ENCODE measurements around the gene SYNPO2L.
"Not testable (repeated sequence)": the region's sequence is repeated elsewhere in the genome, so short reads cannot be mapped to it uniquely, and the experiment has no call there.

Gene SYNPO2L, protein sequence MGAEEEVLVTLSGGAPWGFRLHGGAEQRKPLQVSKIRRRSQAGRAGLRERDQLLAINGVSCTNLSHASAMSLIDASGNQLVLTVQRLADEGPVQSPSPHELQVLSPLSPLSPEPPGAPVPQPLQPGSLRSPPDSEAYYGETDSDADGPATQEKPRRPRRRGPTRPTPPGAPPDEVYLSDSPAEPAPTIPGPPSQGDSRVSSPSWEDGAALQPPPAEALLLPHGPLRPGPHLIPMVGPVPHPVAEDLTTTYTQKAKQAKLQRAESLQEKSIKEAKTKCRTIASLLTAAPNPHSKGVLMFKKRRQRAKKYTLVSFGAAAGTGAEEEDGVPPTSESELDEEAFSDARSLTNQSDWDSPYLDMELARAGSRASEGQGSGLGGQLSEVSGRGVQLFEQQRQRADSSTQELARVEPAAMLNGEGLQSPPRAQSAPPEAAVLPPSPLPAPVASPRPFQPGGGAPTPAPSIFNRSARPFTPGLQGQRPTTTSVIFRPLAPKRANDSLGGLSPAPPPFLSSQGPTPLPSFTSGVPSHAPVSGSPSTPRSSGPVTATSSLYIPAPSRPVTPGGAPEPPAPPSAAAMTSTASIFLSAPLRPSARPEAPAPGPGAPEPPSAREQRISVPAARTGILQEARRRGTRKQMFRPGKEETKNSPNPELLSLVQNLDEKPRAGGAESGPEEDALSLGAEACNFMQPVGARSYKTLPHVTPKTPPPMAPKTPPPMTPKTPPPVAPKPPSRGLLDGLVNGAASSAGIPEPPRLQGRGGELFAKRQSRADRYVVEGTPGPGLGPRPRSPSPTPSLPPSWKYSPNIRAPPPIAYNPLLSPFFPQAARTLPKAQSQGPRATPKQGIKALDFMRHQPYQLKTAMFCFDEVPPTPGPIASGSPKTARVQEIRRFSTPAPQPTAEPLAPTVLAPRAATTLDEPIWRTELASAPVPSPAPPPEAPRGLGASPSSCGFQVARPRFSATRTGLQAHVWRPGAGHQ

DNA sequence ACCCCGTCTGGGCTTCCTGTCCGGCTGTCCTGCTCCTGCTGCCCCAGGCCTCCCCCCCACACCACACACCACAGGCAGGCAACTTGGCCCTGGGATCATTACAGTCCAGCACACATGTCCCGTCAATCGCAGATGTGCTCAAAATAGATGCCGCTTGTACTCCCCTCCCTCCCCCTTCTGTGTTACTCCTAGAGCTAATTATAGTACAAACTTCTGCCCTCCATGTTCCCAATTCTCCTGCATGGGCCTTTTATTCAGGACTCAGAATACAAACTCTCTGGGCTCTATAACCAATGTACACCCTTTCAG lies at the start of gene SYNPO2L:
Gene SYNPO2L, minus strand, starts transcription at position 40 of the 309 bp plus-strand sequence. CDS start 107 bp downstream, outside the sequence.
- DNase-seq (ENCODE audit: low read depth): no peak

DNA sequence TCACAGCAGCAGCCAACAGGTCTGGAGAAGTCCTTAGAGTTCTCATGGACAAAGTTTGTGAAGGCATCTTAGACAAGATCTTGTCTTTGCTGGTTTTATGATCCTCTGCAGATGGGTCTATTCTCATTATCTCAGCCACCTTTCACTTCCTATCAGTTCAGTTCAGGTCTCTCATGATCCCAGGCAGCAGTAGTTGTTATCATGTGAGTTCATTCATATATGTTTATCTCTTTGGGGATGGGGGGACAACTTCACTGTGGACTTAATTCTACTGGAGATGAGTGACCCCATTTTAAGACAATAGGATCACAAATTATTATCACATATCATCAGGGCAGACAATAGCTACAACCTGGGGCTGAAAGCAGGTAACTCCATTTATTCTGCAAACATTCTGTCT lies 48.1 kb upstream of the SYNPO2L start:
- not testable (repeated sequence) for DNase-seq (ENCODE audit: low read depth)

DNA sequence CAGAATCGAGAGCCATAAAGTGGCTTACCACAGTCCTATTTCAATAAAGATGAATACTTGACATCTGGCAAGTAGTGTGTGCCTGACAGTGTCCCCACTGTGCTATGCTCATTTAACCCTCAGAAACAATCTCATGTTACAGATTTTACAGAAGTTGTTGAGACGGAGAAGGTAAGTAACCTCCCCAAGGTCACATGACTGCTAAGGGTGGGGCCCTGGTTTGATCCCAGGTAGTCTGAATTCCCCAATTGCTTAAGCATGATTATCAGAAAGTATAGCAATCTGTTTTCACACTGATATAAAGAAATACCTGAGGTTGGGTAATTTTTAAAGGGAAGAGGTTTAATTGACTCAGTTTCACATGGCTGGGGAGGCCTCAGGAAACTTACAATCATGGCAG lies 43.0 kb upstream of the SYNPO2L start:
- not testable (repeated sequence) for DNase-seq (ENCODE audit: low read depth)

DNA sequence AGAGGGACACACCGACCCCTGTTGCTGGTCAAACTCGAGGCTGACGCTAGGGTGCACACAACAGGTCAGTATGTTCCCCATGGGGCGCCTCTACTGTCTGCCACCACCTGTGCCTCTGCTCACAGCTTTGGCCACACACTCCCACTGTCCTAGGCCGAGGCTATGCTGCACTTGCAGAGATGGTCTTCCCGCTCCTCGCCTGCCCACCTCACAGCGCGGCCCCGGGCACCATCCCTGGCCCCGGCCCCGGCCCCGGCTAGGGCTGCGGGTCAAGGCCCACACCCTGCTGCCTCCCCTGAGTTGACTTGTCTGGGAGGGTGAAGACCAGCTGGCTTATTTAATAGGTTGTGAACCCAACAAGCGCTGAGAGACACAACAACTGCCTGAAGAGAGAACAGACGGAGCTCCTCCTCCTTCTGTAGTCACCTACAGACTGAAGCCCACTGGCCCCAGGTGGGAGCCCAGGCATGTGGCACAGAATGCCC lies 41.9 kb upstream of the SYNPO2L start, which contains the start of gene AGAP5:
Gene AGAP5, minus strand, starts transcription at position 435 of the 485 bp plus-strand sequence. Its CDS starts 354 bp downstream, at position 81.
- DNase-seq (ENCODE audit: low read depth): not testable (repeated sequence)

DNA sequence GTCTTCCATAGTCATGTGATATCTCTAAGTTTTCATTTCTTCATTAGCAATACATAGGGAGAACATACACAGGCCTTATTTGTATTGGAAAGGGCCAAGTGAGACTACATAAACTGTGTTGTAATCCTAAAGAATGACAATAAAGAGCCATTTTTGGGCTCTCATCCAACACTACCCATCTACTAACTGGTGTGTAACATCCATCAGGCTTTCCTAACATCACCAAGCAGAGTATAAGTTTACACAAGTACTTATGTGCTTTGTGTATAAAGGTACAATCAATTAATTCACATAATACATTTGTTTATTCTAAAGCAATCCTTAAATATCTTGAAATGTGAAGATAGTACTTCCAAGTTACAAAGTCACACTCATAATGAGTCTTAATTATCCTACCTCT lies 39.5 kb upstream of the SYNPO2L start:
- not testable (repeated sequence) for DNase-seq (ENCODE audit: low read depth)

GRCh38 chr10:73690755-73691154 lies 34.9 kb upstream of the SYNPO2L start:
- DNase-seq (ENCODE audit: low read depth): not testable (repeated sequence)

DNA sequence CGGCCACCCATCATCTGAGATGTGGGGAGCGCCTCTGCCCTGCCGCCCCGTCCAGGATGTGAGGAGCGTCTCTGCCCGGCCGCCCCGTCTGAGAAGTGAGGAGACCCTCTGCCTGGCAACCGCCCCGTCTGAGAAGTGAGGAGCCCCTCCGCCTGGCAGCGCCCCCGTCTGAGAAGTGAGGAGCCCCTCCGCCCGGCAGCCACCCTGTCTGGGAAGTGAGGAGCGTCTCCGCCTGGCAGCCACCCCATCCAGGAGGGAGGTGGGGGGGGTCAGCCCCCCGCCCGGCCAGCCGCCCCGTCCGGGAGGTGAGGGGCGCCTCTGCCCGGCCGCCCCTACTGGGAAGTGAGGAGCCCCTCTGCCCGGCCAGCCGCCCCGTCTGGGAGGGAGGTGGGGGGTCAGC lies 33.8 kb upstream of the SYNPO2L start:
- DNase-seq (ENCODE audit: low read depth): not testable (repeated sequence)

- DNase-seq (ENCODE audit: low read depth): not testable (repeated sequence)
Measured at GRCh38 chr10:73687641-73688040, 31.8 kb upstream of the SYNPO2L start.

DNA sequence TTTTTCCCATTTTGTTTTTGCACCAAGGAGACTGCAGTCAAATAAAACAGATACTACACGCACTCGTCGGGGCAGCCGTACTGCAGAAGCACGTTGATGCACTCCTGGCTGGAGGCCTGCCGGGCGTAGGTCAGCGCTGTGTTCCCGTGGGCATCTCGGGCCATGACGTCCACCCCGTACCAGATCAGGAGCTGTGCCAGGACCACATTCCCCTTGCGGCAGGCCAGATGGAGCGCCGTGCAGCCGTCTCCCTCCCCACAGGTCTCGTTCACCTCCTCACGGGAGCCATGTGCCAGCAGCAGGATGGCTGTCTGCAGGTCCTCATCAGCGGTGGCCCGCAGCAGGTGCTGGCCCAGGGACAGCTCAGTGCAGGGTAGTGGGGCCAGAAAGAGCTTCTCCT lies 18.7 kb upstream of the SYNPO2L start:
- DNase-seq (ENCODE audit: low read depth): not testable (repeated sequence)

- not testable (repeated sequence) for DNase-seq (ENCODE audit: low read depth)
Measured at GRCh38 chr10:73668378-73668777, 12.5 kb upstream of the SYNPO2L start.

- not testable (repeated sequence) for DNase-seq (ENCODE audit: low read depth)
Measured at GRCh38 chr10:73666153-73666809, 10.5 kb upstream of the SYNPO2L start.

DNA sequence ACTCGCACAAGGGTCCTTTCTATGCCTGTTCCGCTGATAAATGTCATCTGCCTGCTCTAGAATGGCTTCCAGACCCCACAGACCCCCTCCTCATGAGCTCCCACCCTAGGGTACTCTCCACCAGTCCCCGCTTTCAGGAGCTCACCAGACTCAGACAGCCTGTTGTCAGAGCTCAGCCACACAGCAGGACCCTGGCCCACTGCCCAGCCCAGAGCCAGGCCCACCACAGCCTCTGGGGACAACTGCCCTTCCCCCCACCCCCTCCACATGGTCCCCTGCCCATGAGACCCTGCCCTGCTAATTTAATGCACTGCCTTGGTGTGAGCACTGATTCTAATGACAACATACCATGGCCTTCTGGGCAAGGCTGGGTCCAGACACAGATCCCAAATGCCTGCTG lies 9.8 kb upstream of the SYNPO2L start:
- not testable (repeated sequence) for DNase-seq (ENCODE audit: low read depth)

- DNase-seq (ENCODE audit: low read depth): not testable (repeated sequence)
Measured at GRCh38 chr10:73664156-73665040, 8.6 kb upstream of the SYNPO2L start.

DNA sequence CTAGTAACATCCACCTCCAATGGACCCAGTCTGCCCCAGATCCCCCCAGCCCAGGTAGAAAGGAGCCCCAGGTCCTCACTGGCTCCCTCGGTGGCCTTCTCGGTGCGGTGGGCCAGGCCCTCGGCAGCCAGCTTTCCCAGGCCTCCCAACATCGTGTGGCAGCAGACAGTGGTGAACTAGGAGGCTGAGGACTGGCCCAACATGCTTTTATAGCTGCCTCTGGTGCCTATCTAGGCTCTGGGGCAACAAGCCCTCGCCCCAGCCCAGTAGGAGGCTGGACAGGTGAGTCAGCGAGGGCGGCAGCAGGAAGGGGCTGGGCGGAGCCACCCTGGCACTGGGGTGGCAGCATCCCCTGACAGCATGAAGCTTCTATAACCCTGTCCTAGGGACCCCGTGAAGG lies 7.8 kb upstream of the SYNPO2L start:
- not testable (repeated sequence) for DNase-seq (ENCODE audit: low read depth)

- not testable (repeated sequence) for DNase-seq (ENCODE audit: low read depth)
Measured at GRCh38 chr10:73662705-73663104, 6.9 kb upstream of the SYNPO2L start.

DNA sequence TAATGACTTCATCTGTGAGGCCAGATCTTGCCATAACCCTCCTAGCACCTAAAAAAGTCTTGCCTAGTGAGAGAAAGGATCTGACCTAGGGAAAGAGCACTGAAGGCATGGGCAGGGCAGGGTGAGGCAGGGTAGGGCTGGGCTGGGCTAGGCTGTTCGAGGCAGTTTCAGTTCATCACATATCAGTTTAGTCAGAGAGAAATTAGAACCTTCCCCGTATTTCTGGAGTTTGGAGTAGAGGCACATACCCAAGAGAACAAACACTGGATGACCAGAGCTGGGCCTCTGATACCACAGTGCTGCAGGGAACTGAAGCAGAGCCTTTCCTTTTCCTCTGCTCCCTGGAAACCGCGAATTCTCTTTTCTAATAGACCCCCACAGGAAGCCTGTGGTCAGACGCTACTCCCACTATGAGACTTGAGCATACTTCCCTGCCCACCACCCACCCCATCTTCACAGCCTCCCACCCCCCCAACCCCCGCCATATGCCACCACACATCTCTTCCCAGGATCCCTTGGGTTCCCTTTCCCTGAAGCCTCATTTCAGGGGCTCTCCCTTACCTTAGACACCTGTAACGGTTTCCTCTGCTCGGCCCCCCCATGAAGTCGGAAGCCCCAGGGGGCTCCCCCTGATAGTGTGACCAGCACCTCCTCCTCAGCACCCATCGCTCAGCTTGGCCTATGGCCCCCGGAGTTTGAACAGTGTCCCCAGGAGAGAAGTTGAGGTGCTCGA lies 406 bp downstream of the SYNPO2L start:
- DNase-seq (ENCODE audit: low read depth): no peak

- no peak for DNase-seq (ENCODE audit: low read depth)
Measured at GRCh38 chr10:73653701-73654100, 2.1 kb downstream of the SYNPO2L start.

DNA sequence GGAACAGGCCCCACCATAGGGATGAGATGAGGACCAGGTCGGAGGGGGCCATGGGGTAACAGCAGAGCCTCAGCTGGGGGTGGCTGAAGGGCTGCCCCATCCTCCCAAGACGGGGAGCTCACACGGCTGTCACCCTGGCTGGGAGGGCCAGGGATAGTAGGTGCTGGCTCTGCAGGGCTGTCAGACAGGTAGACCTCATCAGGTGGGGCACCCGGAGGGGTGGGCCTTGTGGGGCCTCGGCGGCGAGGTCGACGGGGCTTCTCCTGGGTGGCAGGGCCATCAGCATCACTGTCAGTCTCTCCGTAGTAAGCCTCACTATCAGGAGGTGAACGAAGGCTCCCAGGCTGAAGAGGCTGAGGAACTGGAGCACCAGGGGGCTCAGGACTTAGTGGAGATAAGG lies 2.6 kb downstream of the SYNPO2L start:
- no peak for DNase-seq (ENCODE audit: low read depth)

- DNase-seq (ENCODE audit: low read depth): no peak
Measured at GRCh38 chr10:73650537-73651331, 5.1 kb downstream of the SYNPO2L start.

Data from activated T-cell treated with anti-CD3 and anti-CD28 coated beads for 48 hours (primary cell).